HG02571 (cell line): ENCODE data around the gene EME2.

ENCODE experiments used
- ATAC-seq: cut with Tn5 transposase; IDR thresholded peaks from one replicate; pipeline ENCODE4 v1.9.1; 2021; ENCODE audit warnings: mild to moderate bottlenecking, moderate library complexity; ENCODE audit not compliant: unreplicated experiment

EME2 gene

DNA sequence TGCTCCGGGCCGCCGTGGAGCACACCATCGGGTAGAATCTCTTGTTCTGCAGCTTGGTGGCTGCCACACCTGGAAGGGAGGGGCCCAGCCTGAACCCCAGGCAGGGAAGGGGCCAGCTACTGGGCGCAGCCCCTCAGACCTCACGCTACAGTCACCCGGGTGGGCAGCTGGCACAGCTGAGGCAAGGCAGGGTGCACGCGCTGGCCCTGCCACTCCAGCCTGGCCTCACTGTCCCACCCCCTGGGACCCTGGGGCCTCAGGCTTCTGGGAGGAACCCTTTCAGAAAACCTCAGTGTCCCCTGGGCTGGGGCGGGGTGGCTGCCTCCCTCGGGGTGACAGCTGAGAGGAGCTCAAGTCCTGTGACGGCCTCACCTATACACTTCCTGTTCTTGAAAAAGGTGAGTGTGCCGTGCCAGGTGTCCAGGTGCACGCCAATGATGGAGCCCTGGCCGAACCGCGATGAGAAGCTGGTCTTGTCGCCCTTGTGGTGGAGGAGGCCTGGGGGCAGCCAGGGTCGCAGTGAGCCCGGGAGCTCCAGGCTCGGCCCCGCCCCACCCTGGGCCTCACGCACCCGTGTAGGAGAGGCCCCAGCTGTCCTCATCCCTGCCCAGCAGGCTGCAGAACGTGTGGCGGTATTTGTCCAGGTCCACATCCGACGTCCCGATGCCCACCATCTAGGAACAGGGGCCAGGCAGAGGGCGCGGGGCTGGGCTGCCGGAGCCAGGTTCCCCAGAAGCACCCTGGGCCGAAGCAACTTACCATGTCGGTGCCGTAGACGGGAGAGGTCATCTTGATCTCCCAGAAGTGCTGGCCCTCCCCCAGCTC lies 5.0 kb downstream of the EME2 start:
- no peak for ATAC-seq

DNA sequence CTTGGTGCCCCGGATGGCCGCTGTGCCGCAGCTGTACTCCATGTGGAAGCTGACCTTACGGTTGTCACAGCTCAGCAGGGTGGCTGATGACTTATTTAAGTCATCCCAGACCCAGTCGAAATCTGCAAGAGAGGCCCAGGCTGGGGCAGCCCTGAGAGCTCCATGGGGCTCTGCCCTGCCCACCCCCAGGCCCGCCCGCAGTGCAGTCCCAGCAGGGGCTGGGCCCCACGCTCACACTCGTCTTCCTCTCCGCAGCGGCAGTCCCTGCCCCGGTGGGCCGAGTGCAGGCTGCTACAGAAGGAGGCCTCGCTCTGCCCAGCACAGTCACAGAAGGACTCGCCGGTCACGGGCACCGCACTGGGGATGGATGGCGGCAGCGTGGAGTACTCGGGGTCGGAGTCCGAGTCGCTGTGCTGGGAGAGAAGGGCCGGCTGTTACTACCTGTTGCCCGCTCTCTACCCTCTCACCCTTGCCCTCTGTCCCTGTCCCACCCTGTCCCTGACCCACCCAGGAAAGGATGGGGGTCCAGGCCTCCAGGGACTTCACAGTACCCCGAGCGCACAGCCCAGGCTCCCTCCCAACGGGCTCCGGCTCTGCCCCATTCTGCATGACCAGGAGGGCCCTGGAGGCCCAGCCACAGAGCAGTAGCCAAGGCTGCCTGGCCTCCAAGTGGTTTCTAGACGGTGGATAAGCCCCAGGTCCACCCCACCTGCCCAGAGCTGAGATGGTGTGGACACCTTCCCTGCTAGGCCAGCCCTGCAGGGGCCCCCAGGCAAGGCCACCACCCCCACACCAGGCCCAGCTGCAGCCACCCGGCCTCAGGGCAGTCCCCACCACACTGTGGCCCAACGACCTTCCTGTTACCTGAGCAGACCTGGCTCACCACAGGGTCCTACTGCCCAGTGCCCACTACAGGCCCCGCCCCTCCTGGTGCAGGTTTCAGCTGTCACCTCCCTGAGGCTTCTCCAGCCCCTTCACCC lies 5.9 kb downstream of the EME2 start:
- ATAC-seq = no peak

DNA sequence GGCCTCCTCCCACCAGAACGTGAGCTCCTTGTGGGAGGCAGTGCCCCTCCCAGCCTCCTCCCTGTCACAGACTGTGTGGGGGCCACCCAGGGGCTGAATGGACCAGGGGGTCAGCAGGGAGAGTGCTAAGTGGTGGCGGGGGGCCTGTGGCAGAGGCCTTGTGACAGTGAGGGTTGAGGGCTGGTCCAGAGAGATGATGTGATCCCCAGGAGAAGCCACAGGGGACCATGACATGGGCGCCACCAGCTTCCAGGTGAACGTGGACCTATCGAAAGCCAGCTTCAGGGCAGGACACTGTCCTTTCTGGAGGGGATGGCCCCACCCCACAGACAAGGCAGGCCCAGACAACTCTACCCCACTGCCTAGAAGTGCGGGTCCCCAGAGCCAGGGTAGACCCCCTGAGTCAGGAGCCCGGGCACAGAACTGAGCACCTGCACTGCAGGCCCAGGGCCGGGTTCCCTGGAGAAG lies 6.7 kb downstream of the EME2 start:
- ATAC-seq = no peak

DNA sequence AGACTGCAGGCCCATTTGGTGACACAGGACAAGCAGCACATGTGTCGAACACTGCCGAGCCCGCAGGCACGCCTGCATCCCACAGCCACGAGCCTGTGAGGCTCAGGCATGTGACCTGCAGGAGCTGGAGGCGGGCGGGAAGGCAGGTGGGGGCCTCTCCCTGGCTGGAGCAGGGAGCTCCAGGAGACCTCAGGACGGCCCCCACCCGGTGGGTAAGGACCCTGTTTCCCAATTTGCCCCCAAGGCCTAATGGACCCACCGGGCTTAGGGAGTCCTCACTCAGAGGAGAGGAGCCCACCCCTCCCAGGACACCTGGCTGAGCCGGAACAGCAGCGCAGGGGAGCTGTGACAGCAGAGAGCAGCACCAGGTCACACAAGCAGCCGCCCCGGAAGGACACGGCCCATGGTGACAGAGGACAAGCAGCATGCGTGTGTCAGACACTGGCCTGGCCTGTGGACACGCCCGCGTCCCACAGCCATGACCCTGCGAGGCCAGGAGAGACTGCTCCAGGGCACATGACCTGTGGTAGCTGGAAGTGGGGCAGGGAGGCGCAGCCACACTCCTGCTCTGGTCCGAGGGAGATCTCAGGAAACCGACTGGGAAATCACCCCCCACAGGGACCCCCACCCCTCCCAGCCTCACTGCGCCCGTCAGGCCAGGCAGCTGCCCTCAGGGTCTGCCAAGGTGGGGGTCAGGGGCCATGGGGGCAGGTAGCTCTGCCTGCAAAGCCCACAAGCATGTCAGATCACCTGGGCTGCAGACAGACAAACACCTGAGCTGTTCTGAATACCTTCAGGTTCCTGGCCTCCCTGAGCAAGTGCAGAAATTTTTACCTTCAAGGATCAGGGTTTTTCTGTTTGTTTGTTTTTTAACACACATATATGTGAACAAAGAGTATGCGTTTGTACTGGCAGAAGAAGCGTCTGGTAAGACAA lies 7.4 kb downstream of the EME2 start:
- no peak for ATAC-seq

DNA sequence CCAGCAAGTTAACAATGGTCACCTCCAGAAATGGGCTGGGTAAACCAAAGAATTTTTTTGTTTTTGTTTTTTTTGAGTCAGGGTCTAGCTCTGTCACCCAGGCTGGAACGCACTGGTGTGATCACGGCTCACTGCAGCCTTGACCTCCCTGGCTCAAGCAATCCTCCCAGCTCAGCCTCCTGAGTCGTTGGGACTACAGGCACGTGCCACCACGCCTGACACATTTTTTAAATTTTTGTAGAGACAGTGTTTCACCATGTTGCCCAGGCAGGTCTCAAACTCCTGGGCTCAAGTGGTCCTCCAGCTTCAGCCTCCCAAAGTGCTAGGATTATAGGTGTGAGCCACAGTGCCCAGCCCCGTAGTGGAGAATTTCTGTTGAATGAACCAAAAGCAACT lies 8.1 kb downstream of the EME2 start:
- ATAC-seq = no peak

DNA sequence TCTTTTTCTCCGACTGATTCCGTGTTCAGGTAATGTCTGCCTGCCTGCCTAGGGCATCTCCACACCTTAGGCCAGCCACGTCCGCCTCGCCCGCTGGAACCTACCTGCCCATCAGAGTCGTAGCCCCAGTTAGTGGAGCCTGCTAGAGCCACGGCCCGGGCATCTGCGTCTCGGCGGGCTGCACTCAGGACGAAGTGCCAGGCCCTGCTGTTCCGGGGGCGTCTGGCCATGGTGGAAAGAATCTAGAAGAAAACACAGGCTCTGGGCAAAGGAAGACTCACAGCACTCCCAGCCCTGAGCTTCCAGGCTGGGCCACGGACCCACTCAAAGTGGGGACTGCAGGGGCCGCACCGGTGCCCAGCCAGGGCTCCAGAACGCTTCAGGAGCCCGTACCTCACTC lies 8.6 kb downstream of the EME2 start:
- ATAC-seq = no peak

DNA sequence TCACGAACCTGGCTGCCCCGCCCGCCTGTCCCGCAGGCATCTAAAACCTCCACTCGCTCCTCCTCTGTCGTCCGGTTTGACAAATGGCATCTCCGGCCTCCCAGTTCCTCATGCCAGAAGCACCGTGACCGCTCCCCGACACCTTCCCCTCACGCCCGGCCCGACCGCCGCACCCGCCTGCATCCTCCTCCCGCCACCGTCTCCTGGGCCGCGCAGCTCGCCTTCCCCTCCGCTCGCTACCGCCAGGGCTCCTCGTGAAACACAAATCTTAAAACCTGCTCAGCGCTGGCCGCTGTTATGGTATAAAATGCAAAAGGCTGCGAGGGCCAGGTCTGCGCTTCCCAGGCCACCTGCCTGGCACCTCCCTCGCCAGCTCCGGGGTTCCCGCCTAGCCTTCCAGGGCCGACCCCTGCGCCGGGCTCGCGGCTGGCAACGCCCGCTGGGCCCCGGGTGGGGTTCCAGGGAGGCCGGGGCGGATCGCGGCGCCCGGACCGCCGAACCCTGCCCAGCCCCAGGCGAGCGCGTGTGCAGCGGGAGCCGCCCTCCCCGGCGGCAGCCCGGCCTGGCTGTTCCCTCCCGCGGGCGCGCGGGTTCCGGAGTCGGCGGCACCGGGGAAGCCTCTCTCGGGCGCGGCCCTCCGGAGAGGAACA lies 9.3 kb downstream of the EME2 start:
- no peak for ATAC-seq

DNA sequence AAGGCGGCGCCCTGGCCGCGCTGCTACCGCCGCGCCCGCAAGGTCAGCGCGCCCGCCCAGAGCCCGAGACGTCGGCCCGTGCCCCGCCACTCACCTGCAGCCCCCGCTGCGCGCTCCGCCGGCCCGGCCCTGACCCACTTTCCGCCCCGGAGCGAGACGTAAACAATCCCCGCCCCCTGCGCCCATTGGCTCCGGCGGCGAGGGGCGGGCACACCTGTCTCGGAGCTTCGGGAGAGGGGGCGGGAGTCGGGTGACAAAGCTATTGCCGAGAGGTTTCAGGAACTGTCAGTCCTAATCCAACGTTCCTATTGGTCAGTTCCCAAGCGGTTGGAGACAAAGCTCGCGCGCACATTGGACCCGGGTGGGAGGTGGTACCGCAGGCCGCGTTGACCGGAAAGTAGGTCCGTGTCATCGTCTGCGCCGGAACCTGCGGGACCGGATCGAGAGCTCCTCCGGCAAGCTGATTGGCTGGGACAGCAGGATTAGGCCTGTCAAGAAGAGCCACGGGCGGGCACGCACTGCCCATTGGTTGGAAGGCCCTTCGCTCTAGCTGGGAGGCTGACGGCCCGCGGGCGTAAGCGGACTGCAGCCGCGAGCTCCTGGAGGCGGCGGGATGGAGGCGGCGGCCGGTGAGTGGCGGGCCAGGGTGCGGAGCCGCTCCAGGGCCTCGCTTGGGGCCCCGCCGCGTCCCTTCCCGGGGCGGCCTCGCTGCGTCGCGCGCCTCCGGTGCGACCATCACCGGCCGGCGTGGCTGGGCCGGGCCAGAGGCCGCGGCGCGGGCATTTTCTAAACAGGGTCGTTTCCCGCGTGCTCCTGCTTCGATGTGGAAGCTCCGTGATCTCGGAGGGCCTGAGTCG lies 10.0 kb downstream of the EME2 start, which contains the start of the genes NUBP2 and SPSB3:
Gene NUBP2 (plus strand): TSS at position 553 of the 857 bp plus-strand sequence. CDS start 61 bp downstream, at position 614.
Gene SPSB3 (minus strand): TSS at position 164 of the 857 bp plus-strand sequence. CDS start 1,088 bp downstream, outside the sequence.
- ATAC-seq = peak; percentile 75

DNA sequence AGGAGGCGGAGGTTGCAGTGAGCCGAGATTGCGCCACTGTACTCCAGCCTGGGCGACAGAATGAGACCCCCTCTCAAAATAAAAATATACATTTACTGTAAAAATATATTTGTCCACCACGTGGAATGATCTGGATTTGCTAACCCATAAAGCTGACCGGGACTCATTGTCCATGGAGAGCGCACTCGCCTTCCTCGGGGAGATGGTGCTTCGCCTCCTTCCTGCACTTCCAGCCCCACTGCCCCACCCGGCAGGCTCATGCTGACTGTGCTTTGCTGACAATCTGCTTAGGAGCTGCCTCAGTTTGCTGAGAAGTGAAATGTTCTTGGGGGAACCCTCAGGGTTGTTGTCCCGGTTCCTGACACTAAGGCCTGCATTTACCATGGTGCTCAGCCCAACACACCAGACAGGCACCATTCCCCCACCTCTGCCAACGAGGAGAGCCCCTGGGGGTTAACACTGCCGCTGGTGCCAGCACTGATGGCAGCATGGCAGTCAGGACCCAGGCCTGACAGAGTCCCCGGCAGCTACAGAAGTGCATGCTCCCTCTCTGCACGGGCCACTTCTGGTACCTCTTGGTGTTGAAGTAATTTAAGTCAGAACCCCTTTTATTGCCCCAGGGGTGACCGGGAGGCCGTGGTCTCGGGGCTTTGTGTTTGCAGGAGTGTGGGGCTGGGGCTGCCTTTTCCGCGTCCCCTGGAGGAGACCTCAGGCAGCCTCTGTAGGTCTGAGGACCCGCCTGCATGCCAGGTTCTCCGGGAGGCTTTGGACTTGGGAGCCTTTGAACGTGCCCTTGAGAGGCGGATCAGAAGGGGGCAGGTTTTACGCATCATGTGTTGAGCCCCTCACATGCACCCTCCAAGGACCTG lies 12.6 kb downstream of the EME2 start:
- no peak for ATAC-seq

DNA sequence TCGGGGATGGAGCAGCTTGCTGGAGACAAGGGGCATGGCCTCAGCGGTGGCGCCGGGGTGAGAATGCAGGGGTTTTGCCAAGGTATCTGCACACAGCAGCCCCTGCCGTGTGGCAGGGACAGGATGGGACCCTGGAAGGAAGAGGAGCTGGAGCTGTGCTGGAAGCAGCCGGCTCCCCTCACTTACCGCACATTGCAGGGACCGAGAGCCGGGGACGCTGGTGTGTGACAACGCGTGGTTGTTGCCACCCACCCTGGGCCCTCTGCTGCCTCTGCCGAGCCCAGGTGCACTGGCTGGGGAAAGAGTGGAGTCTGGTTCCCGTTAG lies 13.2 kb downstream of the EME2 start:
- ATAC-seq = no peak

DNA sequence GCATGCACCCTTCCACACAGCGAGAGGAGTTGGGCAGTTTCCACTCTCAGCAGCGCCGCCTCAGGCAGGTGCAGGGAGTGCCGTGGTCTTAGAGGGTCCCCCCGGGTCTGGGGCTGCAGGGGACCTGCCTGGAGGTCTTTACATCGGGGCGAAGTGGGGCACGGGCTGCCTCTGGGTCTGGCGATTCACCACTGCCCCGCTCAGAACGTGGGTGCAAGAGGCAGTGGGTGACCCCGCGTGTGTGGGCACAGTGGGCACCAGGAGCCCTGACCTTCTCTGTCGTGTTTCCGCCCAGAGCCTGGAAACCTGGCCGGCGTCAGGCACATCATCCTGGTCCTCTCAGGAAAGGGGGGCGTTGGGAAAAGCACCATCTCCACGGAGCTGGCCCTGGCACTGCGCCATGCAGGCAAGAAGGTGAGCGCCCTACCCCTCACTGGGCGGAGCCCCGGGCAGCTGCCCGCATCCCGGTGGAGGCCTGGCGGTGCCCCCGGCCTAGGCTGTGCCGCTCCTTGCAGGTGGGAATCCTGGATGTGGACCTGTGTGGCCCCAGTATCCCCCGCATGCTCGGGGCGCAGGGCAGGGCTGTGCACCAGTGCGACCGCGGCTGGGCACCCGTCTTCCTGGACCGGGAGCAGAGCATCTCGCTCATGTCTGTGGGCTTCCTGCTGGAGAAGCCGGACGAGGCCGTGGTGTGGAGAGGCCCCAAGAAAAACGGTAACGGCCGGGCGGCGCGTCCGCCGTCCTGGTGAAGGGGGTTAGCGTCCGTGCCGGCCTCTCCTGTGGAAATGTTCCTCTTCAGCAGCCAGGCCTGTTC lies 13.8 kb downstream of the EME2 start:
- no peak for ATAC-seq

DNA sequence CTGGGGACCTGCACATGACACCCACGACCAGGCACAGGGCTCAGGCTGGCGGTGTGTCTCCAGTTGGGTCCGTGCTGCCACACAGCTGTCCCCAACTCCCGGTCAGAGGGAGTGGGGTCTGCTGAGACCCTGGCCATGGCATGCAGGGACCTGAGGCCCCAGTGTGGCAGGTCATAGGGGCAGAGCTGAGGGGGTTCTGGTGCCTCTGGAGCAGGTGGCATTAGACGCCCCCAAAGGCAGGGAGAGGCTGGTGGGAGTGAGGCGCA lies 14.4 kb downstream of the EME2 start:
- no peak for ATAC-seq

DNA sequence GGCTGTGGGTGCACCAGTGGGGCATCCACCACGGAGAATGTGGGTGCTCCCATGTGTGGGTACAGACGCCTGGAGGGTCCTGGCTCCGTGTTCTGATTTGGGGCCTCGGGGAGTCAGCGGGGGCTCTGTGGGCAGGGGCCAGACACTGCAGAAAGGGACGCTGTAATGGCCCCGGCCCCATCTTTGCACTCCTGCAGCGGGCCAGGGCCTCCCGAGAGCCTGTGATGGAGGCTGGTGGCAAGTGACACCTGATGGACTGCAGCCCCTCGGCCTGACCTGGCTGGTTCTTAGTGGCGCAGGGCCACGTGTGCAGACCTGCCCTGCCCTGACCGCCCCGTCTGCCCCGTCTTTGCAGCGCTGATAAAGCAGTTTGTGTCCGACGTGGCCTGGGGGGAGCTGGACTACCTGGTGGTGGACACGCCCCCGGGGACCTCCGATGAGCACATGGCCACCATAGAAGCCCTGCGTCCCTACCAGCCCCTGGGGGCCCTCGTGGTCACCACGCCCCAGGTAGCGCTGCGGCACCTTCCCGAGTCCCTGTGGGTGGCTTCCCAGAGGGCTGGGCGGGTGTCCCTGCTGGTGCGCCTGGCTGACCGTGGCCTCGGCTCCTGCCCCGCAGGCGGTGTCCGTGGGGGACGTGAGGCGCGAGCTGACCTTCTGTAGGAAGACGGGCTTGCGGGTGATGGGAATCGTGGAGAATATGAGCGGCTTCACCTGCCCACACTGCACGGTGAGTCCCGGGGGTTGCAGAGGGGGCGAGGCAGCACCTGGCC lies 14.9 kb downstream of the EME2 start:
- ATAC-seq = no peak

DNA sequence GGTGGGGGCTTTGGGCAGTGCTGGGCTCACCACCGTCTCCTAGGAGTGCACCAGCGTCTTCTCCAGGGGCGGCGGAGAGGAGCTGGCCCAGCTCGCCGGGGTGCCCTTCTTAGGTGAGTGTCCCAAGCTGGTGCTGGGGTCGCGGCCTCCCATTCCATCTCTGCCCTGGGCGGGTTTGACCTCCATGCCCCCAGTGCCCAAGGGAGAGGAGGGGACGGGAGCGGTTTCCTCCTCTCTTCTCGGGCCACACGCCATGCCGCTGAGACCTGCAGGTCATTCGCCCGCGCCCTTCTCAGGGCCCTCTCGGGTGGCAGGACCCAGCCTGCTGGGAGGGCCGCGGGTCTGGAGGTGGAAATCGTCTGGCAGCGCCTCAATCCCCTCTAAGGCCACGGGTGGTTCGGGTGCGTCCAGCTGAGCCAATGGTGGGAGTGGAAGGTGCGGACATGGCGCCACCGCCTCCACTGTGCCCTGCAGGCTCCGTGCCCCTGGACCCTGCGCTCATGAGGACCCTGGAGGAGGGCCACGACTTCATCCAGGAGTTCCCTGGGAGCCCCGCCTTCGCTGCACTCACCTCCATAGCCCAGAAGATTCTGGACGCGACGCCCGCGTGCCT lies 15.6 kb downstream of the EME2 start:
- no peak for ATAC-seq

DNA sequence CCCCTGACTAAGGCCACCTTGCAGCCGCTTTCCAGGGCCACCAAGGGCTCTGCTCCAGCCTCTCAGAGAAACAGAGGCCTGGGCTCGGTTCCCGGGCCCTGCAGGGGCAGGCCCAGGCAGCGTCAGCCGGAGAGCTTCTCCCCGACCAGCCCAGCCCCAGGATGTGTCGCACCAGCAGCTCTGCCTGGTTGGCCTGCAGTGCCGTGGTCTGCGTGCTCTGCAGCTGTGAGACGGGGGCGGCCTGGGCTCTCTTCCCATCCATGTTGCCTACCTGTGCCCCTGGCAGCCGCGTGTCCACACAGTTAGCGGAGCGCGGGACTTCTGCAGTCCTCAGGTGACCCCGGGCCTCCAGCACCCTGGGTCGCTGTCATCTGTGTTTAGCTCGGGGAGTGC lies 16.1 kb downstream of the EME2 start:
- ATAC-seq = no peak

DNA sequence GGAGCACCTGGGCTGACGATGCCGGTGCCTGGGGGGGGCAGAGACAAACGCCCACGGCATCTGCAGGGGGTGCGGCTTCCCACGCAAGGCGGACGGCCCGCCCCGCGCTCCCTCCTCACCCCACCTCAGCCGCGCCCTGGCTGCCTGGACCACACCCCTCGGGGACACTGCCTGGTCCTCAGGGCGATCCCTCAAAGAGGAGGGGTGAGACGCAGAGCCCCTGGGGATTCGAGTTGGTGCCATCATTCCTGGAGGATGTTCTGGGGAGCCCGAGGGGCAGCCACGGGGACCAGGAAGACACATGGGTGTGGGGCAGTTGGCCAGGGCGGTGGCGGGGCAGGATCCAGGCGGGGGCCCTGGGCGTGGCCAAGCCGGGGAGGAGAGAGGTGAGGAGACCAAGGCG lies 17.0 kb downstream of the EME2 start:
- ATAC-seq = no peak

DNA sequence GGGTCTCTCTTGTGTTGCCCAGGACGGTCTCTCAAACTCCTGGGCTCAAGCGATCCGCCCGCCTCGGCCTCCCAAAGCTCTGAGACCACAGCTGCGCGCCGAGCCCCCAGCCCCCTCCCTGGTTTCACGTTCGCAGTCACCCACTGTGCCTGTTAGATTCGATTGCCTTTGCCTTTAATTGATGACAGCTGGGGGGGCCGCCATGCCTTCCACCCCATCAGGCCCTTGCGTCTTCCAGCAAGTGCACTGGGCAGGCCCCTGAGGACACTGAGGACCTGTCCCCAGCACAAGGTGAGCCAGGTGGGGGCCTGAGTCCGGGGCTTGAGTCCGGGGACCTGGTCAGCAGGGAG lies 17.6 kb downstream of the EME2 start:
- ATAC-seq = no peak
